ENCODE results near the gene ACP1. TPM values are rescaled to one million over a fixed set of nuclear protein-coding genes. Genes with fewer than 3 reads are reported as not detected.

Gene ACP1
- total RNA-seq, 1 donor from 2014 or later: 86.1 TPM

- Mint-ChIP-seq H3K36me3 (ENCODE audit: unreplicated experiment) (no peaks in the 10 kb centered on the region), H3K27ac (ENCODE audit: unreplicated experiment) (no peak overlapping the region), H3K9me3 (ENCODE audit: unreplicated experiment) (no peaks in the 10 kb centered on the region), H3K27me3 (ENCODE audit: unreplicated experiment) (no peaks in the 10 kb centered on the region), H3K4me3 (ENCODE audit: unreplicated experiment) (no peak overlapping the region), H3K4me1 (ENCODE audit: low read depth, unreplicated experiment) (peaks cover 2% of the 10 kb centered on the region)
- TF ChIP-seq CTCF (IDR thresholded peaks at IDR 0.05; ENCODE audit: partially characterized antibody, unreplicated experiment): no peak
- DNase-seq: no peak
Measured at GRCh38 chr2:273333-273732, 8.6 kb downstream of the ACP1 start.

GRCh38 chr2:274503-274902 is 9.8 kb downstream of the ACP1 start:
- H3K27me3 Mint-ChIP-seq (ENCODE audit: unreplicated experiment): no peaks in the 10 kb centered on the region
- H3K4me3 Mint-ChIP-seq (ENCODE audit: unreplicated experiment): no peak overlapping the region
- no peak for TF ChIP-seq CTCF (IDR thresholded peaks at IDR 0.05; ENCODE audit: partially characterized antibody, unreplicated experiment)
- H3K36me3 Mint-ChIP-seq (ENCODE audit: unreplicated experiment): no peaks in the 10 kb centered on the region
- no peak overlapping the region for H3K27ac Mint-ChIP-seq (ENCODE audit: unreplicated experiment)
- H3K4me1 Mint-ChIP-seq (ENCODE audit: low read depth, unreplicated experiment): peaks cover 8% of the 10 kb centered on the region
- DNase-seq: no peak
- H3K9me3 Mint-ChIP-seq (ENCODE audit: unreplicated experiment): no peaks in the 10 kb centered on the region

DNA sequence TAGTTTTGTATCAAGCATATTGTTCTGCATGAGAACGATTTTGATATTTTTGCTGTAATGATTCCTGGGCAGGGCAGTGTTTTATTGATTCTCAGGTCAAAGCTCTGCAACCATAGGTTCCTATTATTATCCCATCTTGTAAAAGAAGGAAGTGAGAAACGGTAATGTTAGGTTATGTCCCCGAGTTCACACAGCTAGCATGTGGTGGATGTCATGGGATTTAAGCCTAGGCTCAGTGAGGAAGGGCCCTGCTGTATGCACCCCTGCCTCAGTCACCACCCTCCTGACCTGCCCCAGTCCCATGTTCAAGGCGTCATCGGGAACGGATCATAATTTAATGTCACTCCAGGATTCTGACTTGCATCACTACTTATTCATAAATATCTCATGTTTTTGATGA is 10.7 kb downstream of the ACP1 start:
- Mint-ChIP-seq H3K4me3 (ENCODE audit: unreplicated experiment) (no peak overlapping the region), H3K9me3 (ENCODE audit: unreplicated experiment) (no peaks in the 10 kb centered on the region), H3K27ac (ENCODE audit: unreplicated experiment) (no peak overlapping the region), H3K4me1 (ENCODE audit: low read depth, unreplicated experiment) (peaks cover 9% of the 10 kb centered on the region), H3K36me3 (ENCODE audit: unreplicated experiment) (no peaks in the 10 kb centered on the region), H3K27me3 (ENCODE audit: unreplicated experiment) (no peaks in the 10 kb centered on the region)
- TF ChIP-seq CTCF (IDR thresholded peaks at IDR 0.05; ENCODE audit: partially characterized antibody, unreplicated experiment): no peak
- no peak for DNase-seq

GRCh38 chr2:278312-278926 is 13.7 kb downstream of the ACP1 start:
- Mint-ChIP-seq H3K9me3 (ENCODE audit: unreplicated experiment) (no peaks in the 10 kb centered on the region), H3K4me3 (ENCODE audit: unreplicated experiment) (no peak overlapping the region), H3K36me3 (ENCODE audit: unreplicated experiment) (no peaks in the 10 kb centered on the region), H3K27me3 (ENCODE audit: unreplicated experiment) (no peaks in the 10 kb centered on the region), H3K27ac (ENCODE audit: unreplicated experiment) (no peak overlapping the region), H3K4me1 (ENCODE audit: low read depth, unreplicated experiment) (peaks cover 9% of the 10 kb centered on the region)
- no peak for DNase-seq
- no peak for TF ChIP-seq CTCF (IDR thresholded peaks at IDR 0.05; ENCODE audit: partially characterized antibody, unreplicated experiment)

GRCh38 chr2:278927-279320 is 14.2 kb downstream of the ACP1 start:
- H3K4me1 Mint-ChIP-seq (ENCODE audit: low read depth, unreplicated experiment): peaks cover 9% of the 10 kb centered on the region
- H3K27me3 Mint-ChIP-seq (ENCODE audit: unreplicated experiment): no peaks in the 10 kb centered on the region
- TF ChIP-seq CTCF (IDR thresholded peaks at IDR 0.05; ENCODE audit: partially characterized antibody, unreplicated experiment): no peak
- no peak for DNase-seq
- H3K36me3 Mint-ChIP-seq (ENCODE audit: unreplicated experiment): no peaks in the 10 kb centered on the region
- H3K9me3 Mint-ChIP-seq (ENCODE audit: unreplicated experiment): no peaks in the 10 kb centered on the region
- no peak overlapping the region for H3K4me3 Mint-ChIP-seq (ENCODE audit: unreplicated experiment)
- H3K27ac Mint-ChIP-seq (ENCODE audit: unreplicated experiment): no peak overlapping the region

Data from glutamatergic neuron (in vitro differentiated cells).